WTC11 (cell line): ENCODE results near the gene RASGEF1C. TPM values are rescaled to one million over a fixed set of nuclear protein-coding genes. Genes with fewer than 3 reads are reported as not detected.

Experiments used
- ATAC-seq: fragments of 200-7000 bp; cut with Tn5 transposase; 2 replicates; pipeline ENCODE4 v1.10.0; 2021; ENCODE audit warnings: mild to moderate bottlenecking, moderate library complexity
- CTCF ChIA-PET: fragments of 300-600 bp; sonication (Branson Sonifier 250); formaldehyde crosslinking; loops from one replicate; lab custom pipeline; 2021; ENCODE audit warnings: antibody characterized with exemption; lab: Charles Lee
- POLR2A ChIA-PET: fragments of 350-600 bp; sonication (Branson Sonifier 250); formaldehyde crosslinking; loops from one replicate; lab custom pipeline; 2021; ENCODE audit warnings: antibody characterized with exemption; lab: Charles Lee
- DNase-seq: peaks from one replicate; pipeline ENCODE4 v3.0.0; 2021; ENCODE audit warnings: low spot score
- H3K27ac Mint-ChIP-seq: 2 replicates; pipeline ENCODE4 v1.8.0; 2021; ENCODE audit warnings: mixed read lengths
- H3K27me3 Mint-ChIP-seq: 2 replicates; pipeline ENCODE4 v1.8.0; 2021; ENCODE audit warnings: low read depth, mild to moderate bottlenecking, moderate library complexity, mixed read lengths
- H3K36me3 Mint-ChIP-seq: 2 replicates; pipeline ENCODE4 v1.8.0; 2021; ENCODE audit warnings: mixed read lengths
- H3K4me1 Mint-ChIP-seq: 2 replicates; pipeline ENCODE4 v1.8.0; 2022; ENCODE audit warnings: mixed read lengths
- H3K4me3 Mint-ChIP-seq: 2 replicates; pipeline ENCODE4 v1.8.0; 2021; ENCODE audit warnings: mild to moderate bottlenecking, moderate library complexity, mixed read lengths
- H3K9me3 Mint-ChIP-seq: 2 replicates; pipeline ENCODE4 v1.8.0; 2021; ENCODE audit warnings: mixed read lengths
- ATF1 ChIP-seq: sonication (generic); formaldehyde crosslinking; IDR thresholded peaks from 2 replicates; pipeline ENCODE4 v1.8.1; 2023; ENCODE audit warnings: mild to moderate bottlenecking, moderate library complexity, missing genetic modification reagents
- GABPB1 ChIP-seq: sonication (generic); formaldehyde crosslinking; IDR thresholded peaks from 2 replicates; pipeline ENCODE4 v1.8.1; 2023; ENCODE audit warnings: mild to moderate bottlenecking, missing genetic modification reagents
- HMGA2 ChIP-seq: fragments of 250-450 bp; sonication (Bioruptor Pico); IDR thresholded peaks from 2 replicates; pipeline ENCODE4 v1.4.0; 2021; ENCODE audit warnings: mild to moderate bottlenecking, moderate library complexity
- MXD4 ChIP-seq: fragments of 250-450 bp; sonication (Bioruptor Pico); IDR thresholded peaks from 2 replicates; pipeline ENCODE4 v1.8.0; 2021; ENCODE audit warnings: mild to moderate bottlenecking, moderate library complexity, borderline replicate concordance
- TP53 ChIP-seq: sonication (generic); formaldehyde crosslinking; IDR thresholded peaks from 2 replicates; pipeline ENCODE4 v1.8.1; 2023; ENCODE audit warnings: mild to moderate bottlenecking, missing genetic modification reagents
- ZNF423 ChIP-seq: fragments of 250-450 bp; sonication (Bioruptor Pico); IDR thresholded peaks from 2 replicates; pipeline ENCODE4 v2.1.2; 2022; ENCODE audit warnings: mild to moderate bottlenecking, moderate library complexity
- total RNA-seq: library from RNA; stranded (reverse); gene quantifications from 3 replicates; pipeline ENCODE4 v1.2.3, GENCODE V29; 2021
- TF ChIP-seq, protein P1 (sequence below): sonication (generic); formaldehyde crosslinking; IDR thresholded peaks from 2 replicates; pipeline ENCODE4 v1.8.1; 2022; ENCODE audit warnings: mild to moderate bottlenecking, moderate library complexity, missing genetic modification reagents
- TF ChIP-seq, protein P2 (sequence below): sonication (generic); formaldehyde crosslinking; IDR thresholded peaks from 2 replicates; pipeline ENCODE4 v1.8.1; 2022; ENCODE audit warnings: mild to moderate bottlenecking, missing genetic modification reagents, moderate library complexity, borderline replicate concordance
- TF ChIP-seq, protein P3 (sequence below): sonication (generic); formaldehyde crosslinking; IDR thresholded peaks from 2 replicates; pipeline ENCODE4 v1.8.1; 2023; ENCODE audit warnings: mild to moderate bottlenecking, missing genetic modification reagents, moderate library complexity
- TF ChIP-seq, protein P4 (sequence below): sonication (generic); formaldehyde crosslinking; IDR thresholded peaks from 2 replicates; pipeline ENCODE4 v1.8.1; 2023; ENCODE audit warnings: mild to moderate bottlenecking, missing genetic modification reagents, borderline replicate concordance
- TF ChIP-seq, protein P5 (sequence below): sonication (generic); formaldehyde crosslinking; IDR thresholded peaks from 2 replicates; pipeline ENCODE4 v1.8.0; 2023; ENCODE audit warnings: mild to moderate bottlenecking, missing genetic modification reagents
- TF ChIP-seq, protein P6 (sequence below): sonication (generic); formaldehyde crosslinking; IDR thresholded peaks from 2 replicates; pipeline ENCODE4 v1.8.0; 2023; ENCODE audit warnings: missing genetic modification reagents, mild to moderate bottlenecking, borderline replicate concordance
- TF ChIP-seq, protein P7 (sequence below): sonication (generic); formaldehyde crosslinking; IDR thresholded peaks from 2 replicates; pipeline ENCODE4 v1.8.1; 2022; ENCODE audit warnings: low read depth, missing genetic modification reagents, borderline replicate concordance
- TF ChIP-seq, protein P8 (sequence below): sonication (generic); formaldehyde crosslinking; IDR thresholded peaks from 2 replicates; pipeline ENCODE4 v1.8.1; 2023; ENCODE audit warnings: mild to moderate bottlenecking, missing genetic modification reagents

The RASGEF1C gene
- total RNA-seq, 1 experiment from 2014 or later: 0.96 TPM

DNA sequence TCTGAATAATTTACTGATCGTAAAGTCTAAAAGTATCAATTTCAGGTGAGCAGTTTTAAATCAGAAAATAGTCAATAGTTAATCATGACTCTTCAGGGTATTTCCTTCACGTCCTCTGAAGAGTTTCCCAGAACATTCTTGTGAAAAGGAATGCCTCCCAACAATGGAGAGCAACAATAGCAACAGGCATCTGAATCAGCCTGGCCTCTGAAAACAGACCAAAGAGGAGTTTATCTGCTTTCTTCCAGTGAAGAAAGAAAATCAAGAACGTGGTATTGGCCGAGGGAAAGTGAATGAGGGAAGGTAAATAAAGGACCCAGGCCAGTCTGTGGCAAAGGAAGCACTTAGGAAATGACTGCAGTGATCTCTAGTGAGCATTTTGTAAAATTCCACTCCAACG is 26.1 kb upstream of the RASGEF1C start:
- Mint-ChIP-seq H3K27me3 (no peaks in the 10 kb centered on the region), H3K27ac (peak overlapping the region; percentile 46), H3K4me3 (no peak overlapping the region), H3K4me1 (peaks cover 8% of the 10 kb centered on the region), H3K9me3 (no peaks in the 10 kb centered on the region), H3K36me3 (peaks cover 48% of the 10 kb centered on the region)
- no peak for DNase-seq
- peak; percentile 43 for ATAC-seq
- CTCF ChIA-PET: no interaction called here
- TF ChIP-seq HMGA2 (CRISPR knock-in tag): no peak
- no peak for TF ChIP-seq TP53
- TF ChIP-seq GABPB1: no peak
- TF ChIP-seq, protein P1, sequence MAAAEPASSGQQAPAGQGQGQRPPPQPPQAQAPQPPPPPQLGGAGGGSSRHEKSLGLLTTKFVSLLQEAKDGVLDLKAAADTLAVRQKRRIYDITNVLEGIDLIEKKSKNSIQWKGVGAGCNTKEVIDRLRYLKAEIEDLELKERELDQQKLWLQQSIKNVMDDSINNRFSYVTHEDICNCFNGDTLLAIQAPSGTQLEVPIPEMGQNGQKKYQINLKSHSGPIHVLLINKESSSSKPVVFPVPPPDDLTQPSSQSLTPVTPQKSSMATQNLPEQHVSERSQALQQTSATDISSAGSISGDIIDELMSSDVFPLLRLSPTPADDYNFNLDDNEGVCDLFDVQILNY (CRISPR knock-in tag): no peak
- TF ChIP-seq MXD4 (CRISPR knock-in tag): no peak
- TF ChIP-seq, protein P2, sequence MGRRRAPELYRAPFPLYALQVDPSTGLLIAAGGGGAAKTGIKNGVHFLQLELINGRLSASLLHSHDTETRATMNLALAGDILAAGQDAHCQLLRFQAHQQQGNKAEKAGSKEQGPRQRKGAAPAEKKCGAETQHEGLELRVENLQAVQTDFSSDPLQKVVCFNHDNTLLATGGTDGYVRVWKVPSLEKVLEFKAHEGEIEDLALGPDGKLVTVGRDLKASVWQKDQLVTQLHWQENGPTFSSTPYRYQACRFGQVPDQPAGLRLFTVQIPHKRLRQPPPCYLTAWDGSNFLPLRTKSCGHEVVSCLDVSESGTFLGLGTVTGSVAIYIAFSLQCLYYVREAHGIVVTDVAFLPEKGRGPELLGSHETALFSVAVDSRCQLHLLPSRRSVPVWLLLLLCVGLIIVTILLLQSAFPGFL (CRISPR knock-in tag): no peak
- no peak for TF ChIP-seq ZNF423 (CRISPR knock-in tag)
- TF ChIP-seq, protein P3, sequence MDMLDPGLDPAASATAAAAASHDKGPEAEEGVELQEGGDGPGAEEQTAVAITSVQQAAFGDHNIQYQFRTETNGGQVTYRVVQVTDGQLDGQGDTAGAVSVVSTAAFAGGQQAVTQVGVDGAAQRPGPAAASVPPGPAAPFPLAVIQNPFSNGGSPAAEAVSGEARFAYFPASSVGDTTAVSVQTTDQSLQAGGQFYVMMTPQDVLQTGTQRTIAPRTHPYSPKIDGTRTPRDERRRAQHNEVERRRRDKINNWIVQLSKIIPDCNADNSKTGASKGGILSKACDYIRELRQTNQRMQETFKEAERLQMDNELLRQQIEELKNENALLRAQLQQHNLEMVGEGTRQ (CRISPR knock-in tag): no peak
- TF ChIP-seq, protein P4, sequence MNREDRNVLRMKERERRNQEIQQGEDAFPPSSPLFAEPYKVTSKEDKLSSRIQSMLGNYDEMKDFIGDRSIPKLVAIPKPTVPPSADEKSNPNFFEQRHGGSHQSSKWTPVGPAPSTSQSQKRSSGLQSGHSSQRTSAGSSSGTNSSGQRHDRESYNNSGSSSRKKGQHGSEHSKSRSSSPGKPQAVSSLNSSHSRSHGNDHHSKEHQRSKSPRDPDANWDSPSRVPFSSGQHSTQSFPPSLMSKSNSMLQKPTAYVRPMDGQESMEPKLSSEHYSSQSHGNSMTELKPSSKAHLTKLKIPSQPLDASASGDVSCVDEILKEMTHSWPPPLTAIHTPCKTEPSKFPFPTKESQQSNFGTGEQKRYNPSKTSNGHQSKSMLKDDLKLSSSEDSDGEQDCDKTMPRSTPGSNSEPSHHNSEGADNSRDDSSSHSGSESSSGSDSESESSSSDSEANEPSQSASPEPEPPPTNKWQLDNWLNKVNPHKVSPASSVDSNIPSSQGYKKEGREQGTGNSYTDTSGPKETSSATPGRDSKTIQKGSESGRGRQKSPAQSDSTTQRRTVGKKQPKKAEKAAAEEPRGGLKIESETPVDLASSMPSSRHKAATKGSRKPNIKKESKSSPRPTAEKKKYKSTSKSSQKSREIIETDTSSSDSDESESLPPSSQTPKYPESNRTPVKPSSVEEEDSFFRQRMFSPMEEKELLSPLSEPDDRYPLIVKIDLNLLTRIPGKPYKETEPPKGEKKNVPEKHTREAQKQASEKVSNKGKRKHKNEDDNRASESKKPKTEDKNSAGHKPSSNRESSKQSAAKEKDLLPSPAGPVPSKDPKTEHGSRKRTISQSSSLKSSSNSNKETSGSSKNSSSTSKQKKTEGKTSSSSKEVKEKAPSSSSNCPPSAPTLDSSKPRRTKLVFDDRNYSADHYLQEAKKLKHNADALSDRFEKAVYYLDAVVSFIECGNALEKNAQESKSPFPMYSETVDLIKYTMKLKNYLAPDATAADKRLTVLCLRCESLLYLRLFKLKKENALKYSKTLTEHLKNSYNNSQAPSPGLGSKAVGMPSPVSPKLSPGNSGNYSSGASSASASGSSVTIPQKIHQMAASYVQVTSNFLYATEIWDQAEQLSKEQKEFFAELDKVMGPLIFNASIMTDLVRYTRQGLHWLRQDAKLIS (CRISPR knock-in tag): no peak
- TF ChIP-seq ATF1 (CRISPR knock-in tag): no peak
- TF ChIP-seq, protein P5, sequence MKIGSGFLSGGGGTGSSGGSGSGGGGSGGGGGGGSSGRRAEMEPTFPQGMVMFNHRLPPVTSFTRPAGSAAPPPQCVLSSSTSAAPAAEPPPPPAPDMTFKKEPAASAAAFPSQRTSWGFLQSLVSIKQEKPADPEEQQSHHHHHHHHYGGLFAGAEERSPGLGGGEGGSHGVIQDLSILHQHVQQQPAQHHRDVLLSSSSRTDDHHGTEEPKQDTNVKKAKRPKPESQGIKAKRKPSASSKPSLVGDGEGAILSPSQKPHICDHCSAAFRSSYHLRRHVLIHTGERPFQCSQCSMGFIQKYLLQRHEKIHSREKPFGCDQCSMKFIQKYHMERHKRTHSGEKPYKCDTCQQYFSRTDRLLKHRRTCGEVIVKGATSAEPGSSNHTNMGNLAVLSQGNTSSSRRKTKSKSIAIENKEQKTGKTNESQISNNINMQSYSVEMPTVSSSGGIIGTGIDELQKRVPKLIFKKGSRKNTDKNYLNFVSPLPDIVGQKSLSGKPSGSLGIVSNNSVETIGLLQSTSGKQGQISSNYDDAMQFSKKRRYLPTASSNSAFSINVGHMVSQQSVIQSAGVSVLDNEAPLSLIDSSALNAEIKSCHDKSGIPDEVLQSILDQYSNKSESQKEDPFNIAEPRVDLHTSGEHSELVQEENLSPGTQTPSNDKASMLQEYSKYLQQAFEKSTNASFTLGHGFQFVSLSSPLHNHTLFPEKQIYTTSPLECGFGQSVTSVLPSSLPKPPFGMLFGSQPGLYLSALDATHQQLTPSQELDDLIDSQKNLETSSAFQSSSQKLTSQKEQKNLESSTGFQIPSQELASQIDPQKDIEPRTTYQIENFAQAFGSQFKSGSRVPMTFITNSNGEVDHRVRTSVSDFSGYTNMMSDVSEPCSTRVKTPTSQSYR (CRISPR knock-in tag): no peak
- TF ChIP-seq, protein P6, sequence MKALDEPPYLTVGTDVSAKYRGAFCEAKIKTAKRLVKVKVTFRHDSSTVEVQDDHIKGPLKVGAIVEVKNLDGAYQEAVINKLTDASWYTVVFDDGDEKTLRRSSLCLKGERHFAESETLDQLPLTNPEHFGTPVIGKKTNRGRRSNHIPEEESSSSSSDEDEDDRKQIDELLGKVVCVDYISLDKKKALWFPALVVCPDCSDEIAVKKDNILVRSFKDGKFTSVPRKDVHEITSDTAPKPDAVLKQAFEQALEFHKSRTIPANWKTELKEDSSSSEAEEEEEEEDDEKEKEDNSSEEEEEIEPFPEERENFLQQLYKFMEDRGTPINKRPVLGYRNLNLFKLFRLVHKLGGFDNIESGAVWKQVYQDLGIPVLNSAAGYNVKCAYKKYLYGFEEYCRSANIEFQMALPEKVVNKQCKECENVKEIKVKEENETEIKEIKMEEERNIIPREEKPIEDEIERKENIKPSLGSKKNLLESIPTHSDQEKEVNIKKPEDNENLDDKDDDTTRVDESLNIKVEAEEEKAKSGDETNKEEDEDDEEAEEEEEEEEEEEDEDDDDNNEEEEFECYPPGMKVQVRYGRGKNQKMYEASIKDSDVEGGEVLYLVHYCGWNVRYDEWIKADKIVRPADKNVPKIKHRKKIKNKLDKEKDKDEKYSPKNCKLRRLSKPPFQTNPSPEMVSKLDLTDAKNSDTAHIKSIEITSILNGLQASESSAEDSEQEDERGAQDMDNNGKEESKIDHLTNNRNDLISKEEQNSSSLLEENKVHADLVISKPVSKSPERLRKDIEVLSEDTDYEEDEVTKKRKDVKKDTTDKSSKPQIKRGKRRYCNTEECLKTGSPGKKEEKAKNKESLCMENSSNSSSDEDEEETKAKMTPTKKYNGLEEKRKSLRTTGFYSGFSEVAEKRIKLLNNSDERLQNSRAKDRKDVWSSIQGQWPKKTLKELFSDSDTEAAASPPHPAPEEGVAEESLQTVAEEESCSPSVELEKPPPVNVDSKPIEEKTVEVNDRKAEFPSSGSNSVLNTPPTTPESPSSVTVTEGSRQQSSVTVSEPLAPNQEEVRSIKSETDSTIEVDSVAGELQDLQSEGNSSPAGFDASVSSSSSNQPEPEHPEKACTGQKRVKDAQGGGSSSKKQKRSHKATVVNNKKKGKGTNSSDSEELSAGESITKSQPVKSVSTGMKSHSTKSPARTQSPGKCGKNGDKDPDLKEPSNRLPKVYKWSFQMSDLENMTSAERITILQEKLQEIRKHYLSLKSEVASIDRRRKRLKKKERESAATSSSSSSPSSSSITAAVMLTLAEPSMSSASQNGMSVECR (CRISPR knock-in tag): no peak
- TF ChIP-seq, protein P7, sequence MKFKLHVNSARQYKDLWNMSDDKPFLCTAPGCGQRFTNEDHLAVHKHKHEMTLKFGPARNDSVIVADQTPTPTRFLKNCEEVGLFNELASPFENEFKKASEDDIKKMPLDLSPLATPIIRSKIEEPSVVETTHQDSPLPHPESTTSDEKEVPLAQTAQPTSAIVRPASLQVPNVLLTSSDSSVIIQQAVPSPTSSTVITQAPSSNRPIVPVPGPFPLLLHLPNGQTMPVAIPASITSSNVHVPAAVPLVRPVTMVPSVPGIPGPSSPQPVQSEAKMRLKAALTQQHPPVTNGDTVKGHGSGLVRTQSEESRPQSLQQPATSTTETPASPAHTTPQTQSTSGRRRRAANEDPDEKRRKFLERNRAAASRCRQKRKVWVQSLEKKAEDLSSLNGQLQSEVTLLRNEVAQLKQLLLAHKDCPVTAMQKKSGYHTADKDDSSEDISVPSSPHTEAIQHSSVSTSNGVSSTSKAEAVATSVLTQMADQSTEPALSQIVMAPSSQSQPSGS: no peak
- TF ChIP-seq, protein P8, sequence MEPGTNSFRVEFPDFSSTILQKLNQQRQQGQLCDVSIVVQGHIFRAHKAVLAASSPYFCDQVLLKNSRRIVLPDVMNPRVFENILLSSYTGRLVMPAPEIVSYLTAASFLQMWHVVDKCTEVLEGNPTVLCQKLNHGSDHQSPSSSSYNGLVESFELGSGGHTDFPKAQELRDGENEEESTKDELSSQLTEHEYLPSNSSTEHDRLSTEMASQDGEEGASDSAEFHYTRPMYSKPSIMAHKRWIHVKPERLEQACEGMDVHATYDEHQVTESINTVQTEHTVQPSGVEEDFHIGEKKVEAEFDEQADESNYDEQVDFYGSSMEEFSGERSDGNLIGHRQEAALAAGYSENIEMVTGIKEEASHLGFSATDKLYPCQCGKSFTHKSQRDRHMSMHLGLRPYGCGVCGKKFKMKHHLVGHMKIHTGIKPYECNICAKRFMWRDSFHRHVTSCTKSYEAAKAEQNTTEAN: no peak
- POLR2A ChIA-PET: no interaction called here
